ENCODE results near the gene ARRB2. TPM values are rescaled to one million over a fixed set of nuclear protein-coding genes. Genes with fewer than 3 reads are reported as not detected.
A peak's percentile ranks its signal among the peaks of the same experiment; 100 is the strongest.
"Not testable (repeated sequence)": the region's sequence is repeated elsewhere in the genome, so short reads cannot be mapped to it uniquely, and the experiment has no call there.

The ARRB2 gene
- total RNA-seq, 1 donor: 8.9 TPM

- H3K4me3 ChIP-seq (ENCODE audit: low read depth, low read length): no peak overlapping the region
- TF ChIP-seq CTCF (IDR thresholded peaks at IDR 0.05; ENCODE audit: insufficient read depth, low read length): no peak
- no peak for DNase-seq (ENCODE audit: low read depth)
Observed at GRCh38 chr17:4676791-4677190, 33.6 kb upstream of the ARRB2 start.

DNA sequence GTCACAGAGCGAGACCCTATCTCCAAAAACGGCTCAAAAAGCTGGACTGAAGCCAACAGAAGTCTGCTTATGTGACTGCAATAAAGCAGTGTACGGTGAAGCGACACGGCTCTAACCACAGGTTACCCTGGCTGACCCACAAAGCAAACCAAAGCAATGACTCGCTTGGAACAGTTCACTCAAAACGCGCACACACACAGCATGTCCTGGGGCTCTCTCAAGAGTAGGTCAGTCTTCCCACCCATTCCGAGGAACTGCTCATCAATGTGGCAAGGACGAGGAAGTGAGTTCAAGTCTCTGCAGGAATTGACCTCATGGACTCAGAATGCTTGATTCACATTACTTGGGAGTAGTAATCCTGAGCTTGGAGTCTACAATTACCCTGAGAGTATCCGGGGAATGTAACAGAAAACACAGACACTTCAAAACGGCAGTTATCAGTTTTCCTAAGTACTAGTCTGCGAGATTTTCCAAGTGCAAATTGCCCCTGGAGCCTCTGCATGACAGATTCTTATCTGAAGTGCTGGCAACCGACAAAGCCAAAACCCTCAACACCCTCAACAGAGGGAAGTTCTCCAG lies 31.9 kb upstream of the ARRB2 start:
- peak; percentile 77 for DNase-seq (ENCODE audit: low read depth)
- no peak for TF ChIP-seq CTCF (IDR thresholded peaks at IDR 0.05; ENCODE audit: insufficient read depth, low read length)
- no peak overlapping the region for H3K4me3 ChIP-seq (ENCODE audit: low read depth, low read length)

GRCh38 chr17:4679658-4680057 lies 30.8 kb upstream of the ARRB2 start:
- no peak overlapping the region for H3K4me3 ChIP-seq (ENCODE audit: low read depth, low read length)
- TF ChIP-seq CTCF (IDR thresholded peaks at IDR 0.05; ENCODE audit: insufficient read depth, low read length): no peak
- DNase-seq (ENCODE audit: low read depth): peak; percentile 50

DNA sequence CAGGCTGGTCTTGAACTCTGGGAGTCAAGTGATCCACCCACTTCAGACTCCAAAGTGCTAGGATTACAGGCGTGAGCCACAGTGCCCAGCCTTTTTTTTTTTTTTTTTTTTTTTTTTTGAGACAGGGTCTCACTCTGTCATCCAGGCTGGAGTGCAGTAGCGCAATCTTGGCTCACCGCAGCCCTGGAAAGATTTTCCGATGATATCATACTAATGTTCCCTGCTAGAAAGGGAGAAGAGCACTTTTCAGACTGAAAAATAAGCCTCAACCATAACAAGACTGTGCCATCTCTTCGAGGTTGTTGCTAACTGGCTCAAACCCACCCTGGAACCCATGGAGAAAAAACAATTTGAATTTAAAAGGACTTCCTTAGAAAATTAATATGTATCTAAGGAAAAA lies 26.7 kb upstream of the ARRB2 start:
- H3K4me3 ChIP-seq (ENCODE audit: low read depth, low read length): not testable (repeated sequence)
- peak; percentile 50 for DNase-seq (ENCODE audit: low read depth)

DNA sequence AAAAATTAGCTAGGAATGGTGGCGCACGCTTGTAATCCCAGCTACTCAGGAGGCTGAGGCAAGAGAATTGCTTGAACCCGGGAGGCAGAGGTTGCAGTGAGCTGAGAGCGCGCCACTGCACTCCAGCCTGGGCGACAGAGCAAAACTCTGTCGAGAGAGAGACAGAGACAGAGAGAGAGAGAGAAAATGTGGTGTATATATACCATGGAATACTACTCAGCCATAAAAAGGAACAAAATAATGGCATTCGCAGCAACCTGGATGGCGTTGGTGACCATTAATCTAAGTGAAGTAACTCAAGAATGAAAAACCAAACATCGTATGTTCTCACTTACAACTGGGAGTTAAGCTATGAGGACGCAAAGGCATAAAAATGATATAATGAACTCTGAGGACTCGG lies 20.6 kb upstream of the ARRB2 start:
- not testable (repeated sequence) for DNase-seq (ENCODE audit: low read depth); H3K4me3 ChIP-seq (ENCODE audit: low read depth, low read length)

DNA sequence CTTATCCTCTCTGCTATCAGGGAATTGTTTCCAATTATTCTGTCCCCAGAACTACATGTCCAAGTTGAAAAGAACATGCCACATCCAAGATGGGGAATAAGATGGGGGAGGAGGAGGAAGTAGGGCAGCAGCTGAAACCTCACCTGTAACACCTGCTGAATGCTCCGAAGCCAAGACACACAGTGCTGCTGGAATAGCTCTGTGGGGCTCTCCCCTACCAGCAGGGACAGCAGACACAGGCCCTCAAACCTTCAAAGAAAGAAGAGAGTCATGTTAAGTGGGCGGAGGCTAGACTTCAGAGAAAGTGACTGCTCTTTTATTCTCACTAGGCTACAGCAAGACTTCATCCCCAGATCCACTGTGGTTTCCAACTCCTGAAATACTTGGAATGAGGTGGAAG lies 19.7 kb upstream of the ARRB2 start:
- DNase-seq (ENCODE audit: low read depth): no peak
- no peak overlapping the region for H3K4me3 ChIP-seq (ENCODE audit: low read depth, low read length)
- no peak for TF ChIP-seq CTCF (IDR thresholded peaks at IDR 0.05; ENCODE audit: insufficient read depth, low read length)

DNA sequence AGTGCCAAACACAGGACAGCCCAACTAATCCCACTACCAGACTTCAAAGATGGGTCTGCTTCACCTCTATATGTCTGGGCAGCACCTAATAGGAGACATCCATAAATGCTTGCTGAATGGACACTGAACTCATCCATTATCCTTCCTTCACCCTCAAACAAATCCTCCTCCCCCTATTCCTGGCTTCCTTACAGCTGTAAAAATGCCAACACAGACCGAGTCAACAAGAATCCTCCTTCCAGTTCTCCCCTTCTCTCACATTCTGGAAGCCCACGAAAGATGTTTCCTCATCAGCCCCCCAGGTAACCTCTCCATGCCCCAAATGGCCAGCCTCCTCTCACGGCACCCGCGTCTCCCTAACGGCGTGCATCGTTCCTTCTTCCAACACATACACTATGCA lies 18.7 kb upstream of the ARRB2 start:
- DNase-seq (ENCODE audit: low read depth): no peak
- no peak for TF ChIP-seq CTCF (IDR thresholded peaks at IDR 0.05; ENCODE audit: insufficient read depth, low read length)
- no peak overlapping the region for H3K4me3 ChIP-seq (ENCODE audit: low read depth, low read length)

DNA sequence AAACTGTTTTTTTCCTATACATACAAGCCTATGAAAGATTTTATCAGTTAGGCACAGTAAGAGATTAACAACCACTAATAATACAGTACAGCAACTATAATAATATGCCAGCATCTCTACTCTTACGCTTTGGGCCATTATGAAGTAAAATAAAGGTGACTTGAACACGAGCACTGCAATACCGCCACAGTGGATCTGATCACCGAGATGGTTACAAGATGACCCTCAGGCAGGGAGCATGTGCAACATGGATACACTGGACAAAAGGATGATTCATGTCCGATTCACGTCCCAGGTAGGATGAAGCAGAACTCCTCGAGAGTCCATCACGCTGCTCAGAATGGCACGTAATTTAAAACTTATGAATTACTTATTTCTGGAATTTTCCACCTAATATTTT lies 17.0 kb upstream of the ARRB2 start:
- TF ChIP-seq CTCF (IDR thresholded peaks at IDR 0.05; ENCODE audit: insufficient read depth, low read length): no peak
- H3K4me3 ChIP-seq (ENCODE audit: low read depth, low read length): no peak overlapping the region
- no peak for DNase-seq (ENCODE audit: low read depth)
